EH (cell line): ENCODE results near the gene ALG8.
"Not testable (repeated sequence)": the region's sequence is repeated elsewhere in the genome, so short reads cannot be mapped to it uniquely, and the experiment has no call there.

Source experiments
- DNase-seq: peaks from one replicate; pipeline ENCODE4 v3.0.0-alpha.2; 2015; ENCODE audit warnings: low read depth

The ALG8 gene

DNA sequence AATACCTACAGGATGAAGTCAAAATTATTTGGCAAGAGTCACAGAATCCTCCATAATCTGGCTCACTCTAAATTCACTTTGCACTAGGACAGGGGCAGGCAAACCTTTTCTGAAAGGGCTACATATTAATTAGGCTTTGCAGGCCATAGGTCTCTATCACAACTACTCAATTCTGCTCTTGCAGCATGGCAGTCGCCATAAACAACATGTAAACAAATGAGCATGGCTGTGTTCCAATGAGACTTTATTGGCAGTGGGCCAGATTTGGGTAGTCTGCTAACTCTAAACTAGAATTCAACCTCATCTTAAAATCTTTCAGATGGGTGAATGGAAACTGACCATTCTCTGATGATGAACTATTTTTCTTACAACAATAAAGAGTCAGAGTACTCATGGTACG lies 70.0 kb downstream of the ALG8 start:
- no peak for DNase-seq

- no peak for DNase-seq
Observed at GRCh38 chr11:78067704-78068103, 71.7 kb downstream of the ALG8 start.

DNA sequence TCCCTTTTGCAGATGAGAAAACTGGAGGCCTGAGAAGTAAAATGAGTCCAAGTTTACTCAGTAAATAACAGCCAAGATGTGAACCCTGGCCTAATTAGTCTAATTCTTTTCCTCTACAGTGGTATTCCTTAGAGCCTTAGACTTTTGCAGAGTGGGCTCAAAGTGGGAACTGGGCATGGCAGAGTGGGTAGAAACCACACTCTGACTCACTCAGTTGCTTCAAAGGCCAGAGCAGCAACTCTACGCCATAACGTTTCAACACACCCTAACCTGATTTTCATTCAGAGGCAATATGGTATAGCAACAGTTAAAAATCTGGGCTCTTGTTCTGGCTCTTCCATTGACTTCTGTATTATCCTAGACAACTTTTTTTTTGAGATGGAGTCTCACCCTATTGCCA lies 73.0 kb downstream of the ALG8 start:
- DNase-seq, result no peak

- DNase-seq, result no peak
Observed at GRCh38 chr11:78065203-78065602, 74.2 kb downstream of the ALG8 start.

DNA sequence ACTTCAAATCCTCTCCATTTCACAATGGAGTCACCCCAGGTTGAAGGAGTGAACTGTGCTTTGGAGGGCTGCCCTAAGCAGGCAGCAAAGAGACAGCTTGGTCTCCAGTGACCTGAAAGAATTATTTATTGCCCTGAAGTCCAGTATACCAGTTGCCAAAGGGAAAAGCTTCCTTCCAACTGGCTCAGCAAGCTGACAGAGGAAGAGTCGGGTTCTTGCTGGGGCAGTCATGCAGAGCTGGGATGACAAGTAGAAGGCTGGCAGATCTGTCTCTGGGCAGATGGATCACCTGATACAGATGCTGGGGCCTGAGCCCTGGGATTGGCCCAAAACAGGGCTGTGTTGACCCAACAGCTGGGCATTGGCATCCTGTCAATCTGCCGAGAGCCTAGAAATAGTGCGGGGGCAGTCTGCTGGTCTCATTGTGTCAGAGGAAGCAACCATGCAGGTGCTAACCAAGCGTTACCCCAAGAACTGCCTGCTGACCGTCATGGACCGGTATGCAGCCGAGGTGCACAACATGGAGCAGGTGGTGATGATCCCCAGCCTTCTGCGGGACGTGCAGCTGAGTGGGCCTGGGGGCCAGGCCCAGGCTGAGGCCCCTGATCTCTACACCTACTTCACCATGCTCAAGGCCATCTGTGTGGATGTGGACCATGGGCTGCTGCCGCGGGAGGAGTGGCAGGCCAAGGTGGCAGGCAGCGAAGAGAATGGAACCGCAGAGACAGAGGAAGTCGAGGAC lies 75.8 kb downstream of the ALG8 start, which contains the start of gene THRSP:
Gene THRSP, plus strand, starts transcription at position 422 of the 742 bp plus-strand sequence. Its CDS starts 21 bp downstream, at position 443.
- DNase-seq, result no peak

DNA sequence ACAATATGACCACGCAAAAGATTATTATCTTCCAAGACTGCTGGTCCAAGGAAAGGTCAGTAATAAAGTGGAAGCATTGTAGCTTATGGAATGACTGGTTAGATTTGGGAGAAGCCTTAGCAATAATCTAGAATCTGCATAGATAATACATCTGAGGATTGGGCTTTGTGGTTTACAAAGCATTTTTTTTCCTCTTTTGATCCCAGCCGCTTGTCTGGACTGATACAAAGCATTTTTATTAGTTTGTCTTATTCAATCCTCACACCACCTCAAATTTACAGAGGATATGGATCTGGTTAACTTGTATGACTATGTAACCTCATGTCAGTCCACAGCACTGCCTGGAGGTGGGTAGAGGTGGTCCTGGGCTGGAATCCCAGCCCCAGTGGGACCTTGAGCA lies 76.8 kb downstream of the ALG8 start:
- DNase-seq, result no peak

DNA sequence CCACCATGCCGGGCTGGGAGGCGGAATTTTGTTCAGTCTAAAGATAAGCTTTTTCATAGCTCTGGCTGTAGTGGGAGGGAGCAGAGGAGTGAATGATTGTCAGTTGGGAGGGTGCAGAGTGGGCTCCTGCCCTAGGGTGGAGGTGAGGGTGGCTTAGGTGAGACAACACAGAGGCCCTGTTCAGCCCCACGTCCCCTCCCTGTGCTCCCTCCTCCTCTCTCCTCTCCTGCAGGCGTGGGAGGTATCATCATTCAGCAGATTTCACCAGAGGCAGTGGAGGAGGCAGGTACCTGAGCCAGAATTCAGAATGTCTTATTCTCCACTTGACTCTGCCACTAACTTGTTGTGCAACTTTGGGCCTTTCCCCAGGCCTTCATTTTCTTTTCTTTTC lies 77.5 kb downstream of the ALG8 start:
- DNase-seq, result no peak

DNA sequence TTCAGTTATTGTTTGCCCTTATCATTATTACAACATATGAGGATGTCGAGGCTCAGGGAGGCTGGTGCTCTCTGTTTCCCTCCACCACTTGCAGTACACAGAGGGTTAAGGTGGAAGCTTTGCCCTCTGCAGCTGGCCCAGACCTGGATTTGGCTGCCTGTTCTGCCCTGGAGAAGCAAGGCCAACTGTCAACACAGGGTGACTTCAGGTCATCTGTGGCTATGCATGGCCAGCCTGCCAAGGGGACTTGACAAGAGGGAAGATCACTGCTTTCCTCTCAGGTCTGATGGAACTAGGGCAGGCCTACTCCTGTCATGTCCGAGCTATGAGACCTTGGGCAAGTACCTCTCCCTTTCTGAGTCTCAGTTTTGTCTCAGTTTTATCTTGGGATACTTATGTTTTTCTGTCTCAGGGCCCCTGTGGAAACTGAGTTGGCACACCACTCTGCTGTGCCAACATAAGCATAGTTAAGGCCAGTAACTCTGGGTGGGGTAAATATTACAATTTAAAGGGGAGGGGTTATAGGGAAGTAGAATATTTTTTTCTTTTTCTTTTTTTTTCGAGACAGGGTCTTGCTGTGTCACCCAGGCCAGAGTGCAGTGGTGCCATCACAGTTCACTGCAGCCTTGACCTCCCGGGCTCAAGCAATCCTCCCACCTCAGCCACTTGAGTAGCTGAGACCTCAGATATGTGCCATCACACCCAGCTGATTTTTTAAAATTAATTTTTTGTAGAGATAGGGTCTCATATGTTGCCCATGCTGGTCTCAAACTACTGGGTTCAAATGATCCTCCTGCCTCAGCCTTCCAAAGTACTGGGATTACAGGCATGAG lies 78.1 kb downstream of the ALG8 start:
- DNase-seq, result no peak

GRCh38 chr11:78060533-78060932 lies 78.9 kb downstream of the ALG8 start:
- DNase-seq, result no peak

DNA sequence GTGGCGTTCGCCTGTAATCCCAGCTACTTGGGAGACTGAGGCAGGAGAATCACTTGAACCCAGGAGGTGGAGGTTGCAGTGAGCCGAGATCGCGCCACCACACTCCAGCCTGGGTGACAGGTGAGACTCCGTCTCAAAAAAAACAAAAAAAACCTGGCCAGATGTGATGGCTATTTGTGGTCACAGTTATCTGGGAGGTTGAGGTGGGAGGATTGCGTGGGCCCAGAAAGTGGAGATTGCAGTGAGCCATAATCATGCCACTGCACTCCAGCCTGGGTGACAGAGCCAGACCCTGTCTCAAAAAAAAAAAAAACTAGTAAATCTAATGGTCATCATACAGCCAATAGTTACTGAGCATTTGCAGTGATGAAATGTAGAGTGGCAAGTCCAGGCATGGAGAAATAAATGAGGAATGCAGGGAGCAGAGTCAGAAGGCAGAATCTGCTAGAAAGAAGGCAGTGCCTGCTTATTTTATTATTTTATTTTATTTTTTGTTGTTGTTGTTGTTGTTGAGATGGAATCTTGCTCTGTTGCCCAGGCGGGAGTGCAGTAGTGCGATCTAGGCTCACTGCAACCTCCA lies 79.6 kb downstream of the ALG8 start:
- not testable (repeated sequence) for DNase-seq

- DNase-seq, result no peak
Observed at GRCh38 chr11:78057462-78058055, 81.9 kb downstream of the ALG8 start.

- DNase-seq, result no peak
Observed at GRCh38 chr11:78056093-78056492, 83.3 kb downstream of the ALG8 start.

- no peak for DNase-seq
Observed at GRCh38 chr11:78054971-78055370, 84.5 kb downstream of the ALG8 start.

DNA sequence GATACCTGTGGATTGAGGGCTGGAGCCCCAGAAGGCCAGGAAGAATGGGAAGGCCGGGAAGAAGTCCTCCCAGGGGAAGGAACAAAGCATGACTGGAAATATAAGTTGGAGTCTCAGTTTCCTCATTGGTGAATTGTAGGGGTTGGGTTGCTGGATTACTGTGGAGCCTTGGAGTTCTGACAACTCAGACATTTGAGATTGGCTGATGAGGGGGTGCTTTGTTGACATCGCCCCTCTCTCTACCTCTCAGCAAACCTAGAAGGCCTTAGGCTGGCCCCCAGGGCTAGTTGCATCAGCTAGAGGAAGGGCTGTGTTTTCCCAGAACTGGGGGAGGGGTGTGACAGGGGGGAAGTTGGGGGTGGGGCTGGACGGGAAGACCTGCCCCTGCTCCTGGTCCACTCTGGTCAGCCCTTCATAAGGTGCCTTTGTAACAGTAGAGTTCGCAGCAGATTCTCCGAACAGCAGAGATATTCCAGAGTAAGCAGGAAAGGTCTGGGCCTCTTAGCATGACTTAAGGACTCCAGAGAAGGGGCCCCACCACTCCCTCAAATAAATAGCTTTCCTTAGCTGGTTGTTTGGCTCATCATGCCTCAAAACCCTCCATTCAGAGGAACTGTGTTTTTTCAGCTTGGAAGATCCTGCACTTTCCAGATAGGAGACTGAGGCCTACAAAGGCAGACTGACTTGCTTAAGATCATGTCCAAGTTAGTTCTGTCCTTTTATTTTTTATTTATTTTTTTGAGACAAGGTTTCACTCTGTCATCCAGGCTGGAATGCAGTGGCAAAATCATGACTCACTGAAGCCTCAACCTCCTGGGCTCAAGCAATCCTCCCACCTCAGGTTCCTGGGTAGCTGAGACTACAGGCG lies 88.2 kb downstream of the ALG8 start:
- DNase-seq, result peak; percentile 85
